B cell (primary cell): Measurements from ENCODE around the gene LRG1. TPM values are rescaled to one million over a fixed set of nuclear protein-coding genes. Genes with fewer than 3 reads are reported as not detected.

Experiments used
- ATAC-seq: fragments of 200-7000 bp; cut with Tn5 transposase; one replicate; pipeline ENCODE4 v1.10.0; 2021; ENCODE audit warnings: low read depth, mild to moderate bottlenecking, moderate number of reproducible peaks, moderate library complexity
- CTCF ChIA-PET: fragments of 350-600 bp; sonication (Branson Sonifier 250); formaldehyde crosslinking; loops from one replicate; lab custom pipeline; 2021; ENCODE audit warnings: antibody characterized with exemption, inconsistent platforms; lab: Charles Lee
- POLR2A ChIA-PET: fragments of 350-600 bp; sonication (Branson Sonifier 250); formaldehyde crosslinking; loops from one replicate; lab custom pipeline; 2021; ENCODE audit warnings: antibody characterized with exemption; lab: Charles Lee
- DNase-seq: peaks from one replicate; pipeline ENCODE4 v3.0.0; 2013
- H2AFZ ChIP-seq: 2 replicates; pipeline ENCODE4 v1.6.1; 2012; ENCODE audit warnings: mild to moderate bottlenecking, low read depth, low read length; ENCODE audit not compliant: insufficient read depth, poor library complexity, severe bottlenecking
- H3K27ac ChIP-seq, 2 donors: 1 replicate in 1 of 2; 2 replicates in 1 of 2; pipeline ENCODE4 v1.5.1; 2012 to 2013; ENCODE audit warnings: low read length in 2 of 2, mild to moderate bottlenecking in 2 of 2, moderate library complexity in 1 of 2
- H3K27me3 ChIP-seq, 4 experiments: fragments of 200-600 bp in 1 of 4; sonication (generic) in 1 of 4; replicated peaks in 1 of 4; 1 replicate in 2 of 4; 2 replicates in 2 of 4; pipeline versions ENCODE4 v1.6.1 to v1.7.0; 2013 to 2016; ENCODE audit warnings: low read length in 3 of 4, mild to moderate bottlenecking in 2 of 4, mixed read lengths in 1 of 4, moderate library complexity in 1 of 4; ENCODE audit not compliant: insufficient read depth in 4 of 4, control insufficient read depth in 3 of 4; ENCODE audit errors: control extremely low read depth in 1 of 4
- H3K36me3 ChIP-seq, 2 experiments: replicated peaks in 1 of 2; 1 replicate in 1 of 2; 2 replicates in 1 of 2; pipeline versions ENCODE4 v1.6.1 to v1.7.1; 2013; ENCODE audit warnings: low read length in 1 of 2; ENCODE audit not compliant: insufficient read depth in 2 of 2, control insufficient read depth in 1 of 2; ENCODE audit errors: control extremely low read depth in 1 of 2, extremely low read depth in 1 of 2
- H3K4me1 ChIP-seq, 2 donors: fragments of 200-600 bp in 1 of 2; sonication (generic) in 1 of 2; 1 replicate in 1 of 2; 2 replicates in 1 of 2; pipeline versions ENCODE4 v1.5.1 to v1.6.1; 2013 to 2017; ENCODE audit warnings: low read length in 2 of 2; ENCODE audit not compliant: control insufficient read depth in 2 of 2, insufficient read depth in 2 of 2
- H3K4me2 ChIP-seq: replicated peaks from 2 replicates; pipeline ENCODE3; 2012; ENCODE audit warnings: mild to moderate bottlenecking, low read depth, low read length; ENCODE audit not compliant: poor library complexity, severe bottlenecking
- H3K4me3 ChIP-seq, 5 experiments: fragments of 200-600 bp in 1 of 5; sonication (generic) in 1 of 5; 1 replicate in 3 of 5; 2 replicates in 2 of 5; pipeline versions ENCODE4 v1.5.1 to v1.7.0; 2011 to 2016; ENCODE audit warnings: low read length in 4 of 5, mild to moderate bottlenecking in 4 of 5, low read depth in 2 of 5, control low read depth in 1 of 5, moderate library complexity in 1 of 5; ENCODE audit not compliant: insufficient read depth in 1 of 5; ENCODE audit errors: control extremely low read depth in 1 of 5, extremely low read depth in 1 of 5
- H3K79me2 ChIP-seq: fragments of 200-600 bp; sonication (generic); one replicate; pipeline ENCODE4 v1.6.0; 2016; ENCODE audit warnings: low read length; ENCODE audit not compliant: control insufficient read depth, insufficient read depth
- H3K9ac ChIP-seq: fragments of 200-600 bp; sonication (generic); 2 replicates; pipeline ENCODE4 v1.6.1; 2017; ENCODE audit warnings: mild to moderate bottlenecking, low read length, moderate library complexity
- H3K9me3 ChIP-seq, 3 donors: one replicate each; pipeline versions ENCODE4 v1.6.1 to v1.7.1; 2013; ENCODE audit warnings: low read length in 2 of 3; ENCODE audit not compliant: control insufficient read depth in 2 of 3, insufficient read depth in 1 of 3; ENCODE audit errors: control extremely low read depth in 1 of 3
- H4K20me1 ChIP-seq: 2 replicates; pipeline ENCODE4 v1.6.0; 2012; ENCODE audit warnings: mild to moderate bottlenecking, low read length; ENCODE audit not compliant: insufficient read depth, control insufficient read depth, poor library complexity, severe bottlenecking
- H3K27ac Mint-ChIP-seq: one replicate; pipeline ENCODE4 v1.8.0; 2021; ENCODE audit warnings: mixed read lengths
- H3K27me3 Mint-ChIP-seq: one replicate; pipeline ENCODE4 v1.8.0; 2021; ENCODE audit warnings: mixed read lengths
- H3K4me1 Mint-ChIP-seq: one replicate; pipeline ENCODE4 v1.8.0; 2021; ENCODE audit warnings: mixed read lengths
- H3K4me3 Mint-ChIP-seq: one replicate; pipeline ENCODE4 v1.8.0; 2021; ENCODE audit warnings: mixed read lengths
- H3K9me3 Mint-ChIP-seq: one replicate; pipeline ENCODE4 v1.8.0; 2022; ENCODE audit warnings: mixed read lengths; ENCODE audit not compliant: insufficient read depth
- EZH2 ChIP-seq: IDR thresholded peaks from 2 replicates; pipeline ENCODE4 v1.6.1; 2012; ENCODE audit warnings: borderline replicate concordance, low read depth, mild to moderate bottlenecking, moderate library complexity, low read length; ENCODE audit not compliant: insufficient read depth, poor library complexity, severe bottlenecking
- WGBS: methylation state at CpG from one replicate; pipeline ENCODE4 v1.1.5; 2013; ENCODE audit warnings: missing lambda C conversion rate; ENCODE audit not compliant: insufficient coverage; 5-methylcytosine and 5-hydroxymethylcytosine counted together
- intact Hi-C: fragments of 100-400 bp; cut with micrococcal nuclease; formaldehyde crosslinking; loops from one replicate; pipeline ENCODE4 v1.10.0; 2022
- polyA plus RNA-seq: library from polyadenylated mRNA; depleted of rRNA; stranded (reverse); fragments of >200 nt; gene quantifications from 2 replicates; pipeline ENCODE4 v1.2.3, GENCODE V29; 2012
- total RNA-seq, 2 donors: library from RNA; stranded (reverse); fragments of 120-200 nt in 1 of 2; gene quantifications; 1 replicate in 1 of 2; 2 replicates in 1 of 2; pipeline versions ENCODE4 v1.2.3 to v1.2.4, GENCODE V29; 2013 to 2022
- TF ChIP-seq, protein P1 (sequence below): fragments of 200-600 bp; IDR thresholded peaks from one replicate; pipeline ENCODE4 v1.8.0; 2022; ENCODE audit warnings: antibody characterized with exemption, mild to moderate bottlenecking

The LRG1 gene
- total and polyA plus RNA-seq, 2 donors (not counting 1 experiment from before 2014, with no cell fraction given): 0.21 to 0.27 TPM

DNA sequence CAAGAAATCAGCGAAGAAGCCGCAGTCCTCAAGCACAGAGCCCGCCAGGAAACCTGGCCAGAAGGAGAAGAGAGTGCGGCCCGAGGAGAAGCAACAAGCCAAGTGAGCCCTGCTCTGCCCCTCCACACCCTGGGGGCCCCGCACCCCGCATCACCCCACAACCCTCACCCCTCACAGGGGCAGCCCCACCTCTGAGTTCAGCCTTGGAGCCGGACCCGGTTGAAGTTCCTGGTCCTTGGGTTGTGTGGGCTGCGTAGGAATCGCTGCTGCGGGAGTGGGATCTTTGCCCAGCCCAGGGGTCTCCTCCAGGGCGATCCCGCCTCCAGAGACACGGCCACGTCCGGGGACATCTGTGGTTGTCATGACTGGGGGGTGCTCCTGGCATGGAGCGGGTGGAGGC lies 43.5 kb downstream of the LRG1 start:
- ChIA-PET CTCF (interaction anchor here (0.6 kb wide), 1 partner anchor 69 kb away, joined by 3 read pairs; no protein-coding TSS in a partner anchor), POLR2A (no interaction called here)
- TF ChIP-seq EZH2: no peak
- H3K9me3 ChIP-seq: no peaks in the 10 kb centered on the region
- Mint-ChIP-seq H3K27ac (no peak overlapping the region), H3K4me3 (no peak overlapping the region), H3K9me3 (no peaks in the 10 kb centered on the region), H3K4me1 (no peaks in the 10 kb centered on the region), H3K27me3 (no peaks in the 10 kb centered on the region)
- H2AFZ ChIP-seq: no peak overlapping the region
- peaks cover 11% of the 10 kb centered on the region for H3K79me2 ChIP-seq
- H4K20me1 ChIP-seq: no peaks in the 10 kb centered on the region
- DNase-seq: no peak
- 87% methylated on average over 10 of the region's 18 CpGs for WGBS
- no peak overlapping the region for H3K4me3 ChIP-seq
- H3K27ac ChIP-seq: no peak overlapping the region
- no peak for ATAC-seq
- no peaks in the 10 kb centered on the region for H3K27me3 ChIP-seq
- H3K4me1 ChIP-seq: no peaks in the 10 kb centered on the region
- H3K36me3 ChIP-seq: peaks cover 5 to 46% of the 10 kb centered on the region in 2 experiments
- no peak overlapping the region for H3K4me2 ChIP-seq
- intact Hi-C loops: no loop called here
- H3K9ac ChIP-seq: no peak overlapping the region

DNA sequence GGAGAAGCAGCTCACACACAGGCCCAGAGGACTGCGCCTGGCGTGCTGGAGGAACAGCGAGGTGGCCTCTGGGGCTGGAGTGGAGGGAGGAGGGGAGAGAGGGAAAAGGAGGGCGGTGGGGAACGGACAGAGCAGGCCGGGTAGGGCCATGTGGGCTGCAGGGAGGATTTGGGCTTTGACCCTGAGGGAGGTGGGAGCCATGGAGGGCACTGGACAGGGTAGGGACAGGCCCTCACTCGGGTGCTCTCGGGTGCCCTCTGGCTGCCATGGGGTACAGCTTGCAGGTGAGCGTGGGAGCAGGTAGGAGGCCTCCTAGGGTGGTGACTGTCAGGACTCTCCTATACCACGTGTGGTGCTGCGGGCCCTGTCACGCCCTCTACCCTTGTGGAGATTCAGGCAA lies 44.4 kb downstream of the LRG1 start:
- H3K4me3 Mint-ChIP-seq: no peak overlapping the region
- TF ChIP-seq EZH2: no peak
- TF ChIP-seq, protein P1, sequence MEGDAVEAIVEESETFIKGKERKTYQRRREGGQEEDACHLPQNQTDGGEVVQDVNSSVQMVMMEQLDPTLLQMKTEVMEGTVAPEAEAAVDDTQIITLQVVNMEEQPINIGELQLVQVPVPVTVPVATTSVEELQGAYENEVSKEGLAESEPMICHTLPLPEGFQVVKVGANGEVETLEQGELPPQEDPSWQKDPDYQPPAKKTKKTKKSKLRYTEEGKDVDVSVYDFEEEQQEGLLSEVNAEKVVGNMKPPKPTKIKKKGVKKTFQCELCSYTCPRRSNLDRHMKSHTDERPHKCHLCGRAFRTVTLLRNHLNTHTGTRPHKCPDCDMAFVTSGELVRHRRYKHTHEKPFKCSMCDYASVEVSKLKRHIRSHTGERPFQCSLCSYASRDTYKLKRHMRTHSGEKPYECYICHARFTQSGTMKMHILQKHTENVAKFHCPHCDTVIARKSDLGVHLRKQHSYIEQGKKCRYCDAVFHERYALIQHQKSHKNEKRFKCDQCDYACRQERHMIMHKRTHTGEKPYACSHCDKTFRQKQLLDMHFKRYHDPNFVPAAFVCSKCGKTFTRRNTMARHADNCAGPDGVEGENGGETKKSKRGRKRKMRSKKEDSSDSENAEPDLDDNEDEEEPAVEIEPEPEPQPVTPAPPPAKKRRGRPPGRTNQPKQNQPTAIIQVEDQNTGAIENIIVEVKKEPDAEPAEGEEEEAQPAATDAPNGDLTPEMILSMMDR: no peak
- H3K9me3 Mint-ChIP-seq: no peaks in the 10 kb centered on the region
- no peak for ATAC-seq
- H4K20me1 ChIP-seq: no peaks in the 10 kb centered on the region
- H3K36me3 ChIP-seq: peaks cover 5 to 42% of the 10 kb centered on the region in 2 experiments
- H3K27ac Mint-ChIP-seq: no peak overlapping the region
- H3K9me3 ChIP-seq: no peaks in the 10 kb centered on the region
- no peaks in the 10 kb centered on the region for H3K27me3 ChIP-seq
- H3K79me2 ChIP-seq: peaks cover 11% of the 10 kb centered on the region
- POLR2A ChIA-PET: interaction anchor here (0.5 to 0.7 kb wide), 3 partner anchors 23 to 1220 kb away, joined by 4 to 7 read pairs (median 4); partner anchors contain the start of gene YJU2
- H2AFZ ChIP-seq: no peak overlapping the region
- H3K4me1 Mint-ChIP-seq: no peaks in the 10 kb centered on the region
- H3K9ac ChIP-seq: no peak overlapping the region
- intact Hi-C loops: no loop called here
- H3K4me3 ChIP-seq: no peak overlapping the region
- no peak overlapping the region for H3K27ac ChIP-seq
- no peaks in the 10 kb centered on the region for H3K4me1 ChIP-seq
- H3K4me2 ChIP-seq: no peak overlapping the region
- no peaks in the 10 kb centered on the region for H3K27me3 Mint-ChIP-seq
- 99% methylated on average over 12 of the region's 12 CpGs for WGBS
- CTCF ChIA-PET: interaction anchor here (0.5 kb wide), 1 partner anchor 526 kb away, joined by 3 read pairs; no protein-coding TSS in a partner anchor
- no peak for DNase-seq
